Stimulated activated naive CD8-positive, alpha-beta T cell treated with anti-CD3 and anti-CD28 coated beads, Interleukin-15, Interleukin-2, amounts not matched to agents 100 ng/mL and 50 ng/mL, for 24 hours (primary cell): ENCODE data around the gene SH3PXD2A.
"Not testable (repeated sequence)": the region's sequence is repeated elsewhere in the genome, so short reads cannot be mapped to it uniquely, and the experiment has no call there.

ENCODE experiments used
- H3K27ac Mint-ChIP-seq: one replicate; pipeline ENCODE4 v1.8.0; 2021; ENCODE audit warnings: mild to moderate bottlenecking, mixed read lengths
- H3K27me3 Mint-ChIP-seq: one replicate; pipeline ENCODE4 v1.8.0; 2021; ENCODE audit warnings: mixed read lengths
- H3K36me3 Mint-ChIP-seq: one replicate; pipeline ENCODE4 v1.8.0; 2021; ENCODE audit warnings: low read depth, mixed read lengths
- H3K4me1 Mint-ChIP-seq: one replicate; pipeline ENCODE4 v1.8.0; 2021; ENCODE audit warnings: low read depth, mixed read lengths
- H3K4me3 Mint-ChIP-seq: one replicate; pipeline ENCODE4 v1.8.0; 2021; ENCODE audit warnings: mild to moderate bottlenecking, mixed read lengths
- H3K9me3 Mint-ChIP-seq: one replicate; pipeline ENCODE4 v1.8.0; 2021; ENCODE audit warnings: mixed read lengths

Gene SH3PXD2A

DNA sequence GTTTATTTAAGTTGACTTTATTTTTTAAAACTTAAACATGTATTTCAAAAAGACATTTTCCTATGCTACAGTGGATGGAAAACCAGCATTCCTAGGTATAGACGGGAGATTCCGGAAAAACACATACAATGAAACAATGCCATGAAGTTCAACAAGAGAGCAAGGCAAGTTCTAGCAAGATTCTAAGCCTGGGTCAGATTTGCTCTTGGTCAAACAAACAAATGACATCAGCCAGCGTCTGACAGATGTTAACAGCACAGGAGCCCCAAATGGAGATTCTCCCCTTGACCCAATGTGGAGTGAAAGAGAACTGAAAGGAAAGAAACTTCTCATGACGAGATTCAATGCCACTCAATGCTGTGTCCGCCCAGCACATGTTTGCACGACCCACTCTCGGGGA is 212.0 kb downstream of the SH3PXD2A start:
- H3K4me1 Mint-ChIP-seq: no peaks in the 10 kb centered on the region
- H3K27ac Mint-ChIP-seq: no peak overlapping the region
- H3K36me3 Mint-ChIP-seq: no peaks in the 10 kb centered on the region
- no peaks in the 10 kb centered on the region for H3K9me3 Mint-ChIP-seq
- no peak overlapping the region for H3K4me3 Mint-ChIP-seq
- no peaks in the 10 kb centered on the region for H3K27me3 Mint-ChIP-seq

DNA sequence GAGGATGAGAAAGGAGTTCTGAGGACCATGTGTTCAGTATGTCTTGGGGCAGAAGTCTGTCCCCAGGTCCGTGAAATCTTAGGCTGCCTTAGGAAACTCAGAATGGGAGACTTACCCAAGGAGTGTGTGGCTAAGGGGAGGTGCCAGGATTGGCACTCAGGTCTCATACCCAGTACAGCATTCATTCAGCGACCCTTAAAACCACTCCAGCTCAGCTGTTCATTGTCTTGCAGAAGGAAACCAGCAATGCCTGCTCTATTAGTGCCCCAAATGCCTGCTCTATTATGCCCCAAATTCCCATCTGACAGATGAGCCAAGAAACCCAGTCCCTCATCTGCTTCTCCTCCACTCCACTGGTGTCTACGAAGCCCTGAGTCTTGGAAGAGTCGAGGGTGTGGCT is 214.1 kb downstream of the SH3PXD2A start:
- H3K36me3 Mint-ChIP-seq: no peaks in the 10 kb centered on the region
- H3K4me3 Mint-ChIP-seq: no peak overlapping the region
- H3K27me3 Mint-ChIP-seq: no peaks in the 10 kb centered on the region
- no peak overlapping the region for H3K27ac Mint-ChIP-seq
- no peaks in the 10 kb centered on the region for H3K4me1 Mint-ChIP-seq
- no peaks in the 10 kb centered on the region for H3K9me3 Mint-ChIP-seq

DNA sequence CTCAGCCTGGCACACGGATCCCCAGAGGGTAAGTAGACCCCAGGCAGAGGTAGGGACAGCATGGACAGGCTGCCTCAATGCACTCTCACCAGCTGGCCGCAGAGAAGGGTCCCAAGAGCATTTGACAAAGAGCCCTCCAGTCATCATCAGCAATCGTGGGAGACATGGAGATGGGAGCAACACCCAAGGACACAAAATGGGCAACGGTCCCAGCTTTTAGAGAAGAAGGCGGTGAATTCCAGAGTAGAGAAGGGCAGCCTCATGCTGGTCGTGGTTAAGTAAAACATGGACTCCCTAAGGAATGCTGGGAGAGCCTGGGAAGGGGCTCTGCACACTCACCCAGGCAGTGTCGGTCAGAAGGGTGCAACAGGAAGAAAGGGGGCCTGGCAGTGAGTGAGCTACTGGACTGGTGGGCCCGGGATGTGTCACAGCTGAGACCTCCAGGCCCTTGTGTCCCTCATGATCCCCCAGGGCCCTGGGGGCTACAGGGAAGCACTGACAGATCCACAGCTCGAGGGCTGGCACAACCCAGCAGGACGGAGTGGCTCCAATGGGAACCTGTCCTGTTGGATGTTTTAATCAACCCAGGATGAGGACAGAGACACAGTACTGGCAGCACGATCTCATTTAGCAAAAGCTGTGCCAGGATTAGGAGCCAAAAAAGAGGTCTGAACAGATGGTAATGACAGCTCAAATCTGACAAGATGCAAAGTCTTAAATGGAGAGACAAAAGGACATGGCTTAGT is 214.8 kb downstream of the SH3PXD2A start:
- Mint-ChIP-seq H3K36me3 (no peaks in the 10 kb centered on the region), H3K4me3 (no peak overlapping the region), H3K27ac (no peak overlapping the region), H3K4me1 (no peaks in the 10 kb centered on the region), H3K27me3 (no peaks in the 10 kb centered on the region), H3K9me3 (no peaks in the 10 kb centered on the region)

DNA sequence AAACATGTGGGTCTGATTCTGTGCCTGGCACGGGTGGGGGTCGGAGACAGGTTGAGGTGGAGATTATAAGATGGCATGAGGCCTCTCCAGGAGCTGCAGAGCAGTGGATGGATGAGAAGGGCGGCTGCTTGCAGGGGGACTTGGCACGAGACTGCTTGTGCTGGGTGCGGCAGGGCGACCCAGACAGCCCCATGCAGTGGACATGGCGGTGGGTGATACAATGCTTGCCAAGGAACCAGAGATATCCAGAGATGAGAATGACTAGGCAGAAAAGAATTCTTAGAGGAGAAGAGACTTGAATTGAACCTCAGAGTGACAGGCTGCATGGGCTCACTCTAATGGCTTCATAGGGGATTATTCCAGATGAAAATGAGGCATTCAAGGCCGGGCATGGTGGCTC is 216.4 kb downstream of the SH3PXD2A start:
- no peaks in the 10 kb centered on the region for H3K27me3 Mint-ChIP-seq
- H3K27ac Mint-ChIP-seq: no peak overlapping the region
- no peaks in the 10 kb centered on the region for H3K4me1 Mint-ChIP-seq
- H3K4me3 Mint-ChIP-seq: no peak overlapping the region
- no peaks in the 10 kb centered on the region for H3K9me3 Mint-ChIP-seq
- H3K36me3 Mint-ChIP-seq: no peaks in the 10 kb centered on the region

DNA sequence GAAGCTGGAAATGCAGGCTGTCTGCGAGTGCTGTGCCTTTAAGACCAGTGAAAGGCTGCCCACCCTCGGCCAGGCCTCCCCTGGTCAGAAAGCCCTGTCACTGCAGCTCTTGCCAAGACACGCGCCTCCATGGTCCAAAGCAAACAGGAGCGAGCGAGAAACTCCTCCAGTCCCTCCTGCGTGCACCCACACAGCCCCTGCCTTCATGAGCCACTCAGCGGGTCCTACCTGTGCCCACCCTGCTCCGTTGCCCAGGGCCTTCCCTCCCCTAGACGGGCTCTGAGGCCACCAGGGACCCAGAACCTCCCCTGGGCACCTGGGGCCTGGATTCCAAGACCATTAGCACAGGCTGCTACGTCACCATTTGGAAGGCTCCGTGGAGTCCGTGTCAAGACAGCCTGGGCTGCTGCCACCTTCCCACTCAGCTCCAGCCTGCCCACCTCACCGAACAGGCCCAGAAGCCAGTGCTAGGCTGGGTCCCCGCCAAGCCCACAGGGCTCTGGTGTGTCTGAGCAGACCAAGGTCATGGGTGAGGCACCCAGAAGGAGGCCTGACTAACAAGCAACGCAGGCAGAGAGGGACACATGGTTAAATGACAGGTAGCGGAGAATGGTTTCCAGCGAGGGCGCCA is 217.3 kb downstream of the SH3PXD2A start:
- Mint-ChIP-seq H3K27ac (no peak overlapping the region), H3K4me3 (no peak overlapping the region), H3K27me3 (no peaks in the 10 kb centered on the region), H3K36me3 (no peaks in the 10 kb centered on the region), H3K4me1 (no peaks in the 10 kb centered on the region), H3K9me3 (no peaks in the 10 kb centered on the region)

DNA sequence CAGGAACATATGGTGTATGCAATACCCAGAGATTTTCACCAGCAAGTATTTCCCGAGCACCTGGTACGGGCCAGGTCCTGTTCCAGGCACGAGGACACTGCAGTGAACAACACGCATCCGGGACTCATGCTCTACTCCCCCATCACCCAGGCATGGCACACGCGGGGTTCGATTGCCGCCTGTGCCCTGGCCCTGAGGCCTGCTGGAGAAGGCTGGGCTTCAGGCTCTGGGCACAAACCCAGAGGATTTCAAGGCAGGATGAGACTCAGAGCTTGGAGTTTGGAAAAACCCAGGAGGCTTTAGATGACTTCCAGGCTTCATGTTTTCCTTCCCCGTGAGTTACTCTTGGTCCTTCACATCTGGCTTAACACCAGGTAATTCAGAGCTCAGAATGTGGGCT is 218.4 kb downstream of the SH3PXD2A start:
- no peaks in the 10 kb centered on the region for H3K9me3 Mint-ChIP-seq
- H3K36me3 Mint-ChIP-seq: no peaks in the 10 kb centered on the region
- no peaks in the 10 kb centered on the region for H3K4me1 Mint-ChIP-seq
- H3K27me3 Mint-ChIP-seq: no peaks in the 10 kb centered on the region
- H3K27ac Mint-ChIP-seq: no peak overlapping the region
- no peak overlapping the region for H3K4me3 Mint-ChIP-seq

DNA sequence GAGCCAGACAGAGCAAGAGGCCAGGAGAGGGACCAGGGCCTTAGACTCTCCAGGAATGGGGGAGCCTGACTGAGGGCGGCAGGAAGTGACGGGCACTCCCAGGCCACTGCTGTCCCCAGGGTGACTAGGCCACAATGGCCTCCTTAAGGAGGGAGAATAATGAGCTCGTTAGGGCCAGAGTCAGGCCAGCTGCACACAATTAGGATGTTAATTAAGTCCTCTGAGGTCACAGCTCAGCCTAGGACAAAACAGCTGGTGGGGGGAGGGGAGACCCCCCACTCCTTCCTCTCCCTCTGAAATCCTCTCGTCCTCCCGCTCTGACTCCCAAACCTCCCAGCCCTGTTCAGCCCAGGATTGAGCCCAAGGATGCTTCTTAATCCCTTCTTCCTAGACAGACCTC is 218.9 kb downstream of the SH3PXD2A start:
- Mint-ChIP-seq H3K27me3 (no peaks in the 10 kb centered on the region), H3K36me3 (no peaks in the 10 kb centered on the region), H3K27ac (no peak overlapping the region), H3K4me3 (no peak overlapping the region), H3K9me3 (no peaks in the 10 kb centered on the region), H3K4me1 (no peaks in the 10 kb centered on the region)

DNA sequence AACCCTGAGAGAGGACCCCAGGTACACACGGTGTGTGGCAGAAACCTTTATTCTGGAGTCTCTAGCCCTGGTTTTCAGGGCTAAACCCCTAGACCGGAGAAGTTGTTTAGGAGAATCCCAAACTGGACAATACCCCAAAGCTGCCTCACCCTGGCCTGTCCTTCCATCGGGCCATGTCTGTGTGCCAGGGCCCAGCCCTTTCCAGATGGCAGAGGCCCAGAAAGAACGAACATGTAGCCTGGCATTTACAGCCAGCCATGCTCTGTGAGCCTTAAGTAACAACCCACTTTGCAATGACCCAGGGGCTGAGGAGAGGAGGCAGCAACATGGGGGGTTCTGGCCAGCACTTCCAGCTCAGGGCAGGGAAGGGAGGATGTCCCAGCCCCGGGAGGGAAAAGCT is 219.8 kb downstream of the SH3PXD2A start:
- H3K4me1 Mint-ChIP-seq: no peaks in the 10 kb centered on the region
- H3K27ac Mint-ChIP-seq: no peak overlapping the region
- H3K27me3 Mint-ChIP-seq: no peaks in the 10 kb centered on the region
- no peak overlapping the region for H3K4me3 Mint-ChIP-seq
- no peaks in the 10 kb centered on the region for H3K9me3 Mint-ChIP-seq
- H3K36me3 Mint-ChIP-seq: no peaks in the 10 kb centered on the region

DNA sequence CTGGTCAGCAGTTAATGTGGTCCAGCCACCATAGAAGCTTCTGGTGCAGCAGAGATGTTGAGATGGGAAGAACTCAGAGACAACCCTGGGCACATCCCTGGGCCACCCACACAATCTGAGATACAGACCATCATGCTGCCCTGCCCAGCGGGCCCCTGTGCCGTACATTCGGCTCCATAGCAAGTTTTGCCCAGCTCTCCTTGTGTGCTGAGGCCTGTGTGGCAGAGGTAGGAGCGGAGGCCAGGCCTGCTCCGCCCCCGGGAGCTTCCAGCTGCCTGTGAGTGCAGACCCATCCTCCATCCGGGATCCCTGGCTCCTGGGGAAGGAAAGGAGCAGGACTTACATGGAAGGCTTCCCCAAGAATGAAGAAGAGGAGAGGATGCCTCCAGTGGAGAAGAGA is 221.5 kb downstream of the SH3PXD2A start:
- H3K27ac Mint-ChIP-seq: no peak overlapping the region
- no peaks in the 10 kb centered on the region for H3K9me3 Mint-ChIP-seq
- no peaks in the 10 kb centered on the region for H3K36me3 Mint-ChIP-seq
- H3K27me3 Mint-ChIP-seq: no peaks in the 10 kb centered on the region
- H3K4me3 Mint-ChIP-seq: no peak overlapping the region
- H3K4me1 Mint-ChIP-seq: no peaks in the 10 kb centered on the region

DNA sequence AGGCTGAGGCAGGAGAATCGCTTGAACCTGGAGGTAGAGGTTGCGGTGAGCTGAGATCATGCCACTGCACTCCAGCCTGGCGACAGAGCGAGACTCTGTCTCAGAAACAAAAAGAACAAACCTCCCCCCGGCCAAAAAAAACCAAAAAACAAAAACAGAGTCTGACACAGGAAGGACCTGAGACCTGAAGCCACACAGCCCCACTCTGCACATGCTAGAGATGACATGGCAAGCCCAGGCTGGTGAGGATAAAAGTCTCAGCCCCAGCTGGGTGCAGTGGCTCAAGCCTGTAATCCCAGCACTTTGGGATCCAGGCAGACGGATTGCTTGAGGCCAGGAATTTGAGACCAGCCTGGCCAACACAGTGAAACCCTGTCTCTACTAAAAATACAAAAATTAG is 222.5 kb downstream of the SH3PXD2A start:
- H3K9me3 Mint-ChIP-seq, H3K36me3 Mint-ChIP-seq, H3K4me1 Mint-ChIP-seq, H3K4me3 Mint-ChIP-seq, H3K27me3 Mint-ChIP-seq, H3K27ac Mint-ChIP-seq: not testable (repeated sequence)

DNA sequence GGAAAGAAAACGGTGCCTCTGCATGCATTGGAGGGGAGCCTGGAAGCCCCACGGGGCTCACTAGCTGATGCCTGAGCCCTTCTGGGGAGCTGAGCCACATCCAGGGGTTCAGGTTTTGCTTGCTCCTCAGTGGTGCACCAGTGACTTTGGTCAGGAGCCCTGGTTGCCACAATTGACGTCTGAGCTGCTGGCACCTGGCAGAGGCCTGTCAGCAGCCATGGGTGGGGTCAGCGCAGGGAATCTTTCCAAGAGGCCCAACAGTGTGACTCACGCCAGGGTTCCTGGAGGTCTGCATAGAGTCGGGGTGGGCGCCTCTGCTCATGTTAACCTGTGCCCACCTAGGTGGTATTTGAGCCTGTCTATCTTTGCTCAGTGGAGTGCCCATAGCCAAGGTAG is 223.1 kb downstream of the SH3PXD2A start:
- no peaks in the 10 kb centered on the region for H3K27me3 Mint-ChIP-seq
- H3K9me3 Mint-ChIP-seq: no peaks in the 10 kb centered on the region
- no peaks in the 10 kb centered on the region for H3K36me3 Mint-ChIP-seq
- H3K27ac Mint-ChIP-seq: no peak overlapping the region
- no peak overlapping the region for H3K4me3 Mint-ChIP-seq
- no peaks in the 10 kb centered on the region for H3K4me1 Mint-ChIP-seq

DNA sequence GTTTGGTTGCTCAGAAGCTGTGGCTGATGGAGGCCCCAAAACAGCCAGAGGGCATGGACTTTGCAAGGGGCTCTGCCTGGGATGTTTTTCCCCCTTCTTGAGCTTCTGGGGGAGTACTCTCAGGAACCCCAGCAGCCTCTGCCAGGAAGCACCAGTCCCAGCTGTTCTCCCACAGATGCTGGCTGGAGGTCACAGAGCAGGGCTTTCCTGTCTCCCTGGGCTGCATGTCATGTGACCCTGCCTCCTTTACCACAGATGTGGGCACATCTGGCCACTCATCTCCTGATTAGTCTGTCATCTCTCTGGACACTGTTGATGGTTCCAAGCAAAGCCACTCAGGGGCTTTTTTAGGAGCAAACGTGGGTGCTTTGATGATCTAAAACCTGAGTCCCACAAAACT is 225.2 kb downstream of the SH3PXD2A start:
- Mint-ChIP-seq H3K27ac (no peak overlapping the region), H3K27me3 (no peaks in the 10 kb centered on the region), H3K4me1 (no peaks in the 10 kb centered on the region), H3K9me3 (no peaks in the 10 kb centered on the region), H3K36me3 (no peaks in the 10 kb centered on the region), H3K4me3 (no peak overlapping the region)

DNA sequence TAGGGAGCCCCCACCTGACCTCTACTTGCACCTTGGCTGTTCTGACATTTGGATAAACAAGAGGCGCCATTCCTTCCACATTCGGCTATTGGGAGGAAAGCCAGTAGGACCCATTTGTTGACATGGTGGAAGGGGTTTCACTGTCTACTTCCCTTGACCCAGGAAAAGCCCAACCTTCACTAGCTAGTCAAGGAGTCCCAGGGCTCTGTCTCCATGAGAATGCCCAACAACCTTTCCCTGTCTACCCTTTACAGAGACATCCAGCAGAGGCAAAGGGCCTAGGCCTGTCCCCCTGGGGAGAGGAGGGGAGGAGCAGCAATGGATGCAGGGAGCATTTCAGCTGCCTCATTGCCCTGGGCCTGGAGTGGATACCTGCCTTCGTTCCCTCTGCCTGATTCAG is 225.8 kb downstream of the SH3PXD2A start:
- Mint-ChIP-seq H3K4me1 (no peaks in the 10 kb centered on the region), H3K9me3 (no peaks in the 10 kb centered on the region), H3K36me3 (no peaks in the 10 kb centered on the region), H3K4me3 (no peak overlapping the region), H3K27me3 (no peaks in the 10 kb centered on the region), H3K27ac (no peak overlapping the region)

DNA sequence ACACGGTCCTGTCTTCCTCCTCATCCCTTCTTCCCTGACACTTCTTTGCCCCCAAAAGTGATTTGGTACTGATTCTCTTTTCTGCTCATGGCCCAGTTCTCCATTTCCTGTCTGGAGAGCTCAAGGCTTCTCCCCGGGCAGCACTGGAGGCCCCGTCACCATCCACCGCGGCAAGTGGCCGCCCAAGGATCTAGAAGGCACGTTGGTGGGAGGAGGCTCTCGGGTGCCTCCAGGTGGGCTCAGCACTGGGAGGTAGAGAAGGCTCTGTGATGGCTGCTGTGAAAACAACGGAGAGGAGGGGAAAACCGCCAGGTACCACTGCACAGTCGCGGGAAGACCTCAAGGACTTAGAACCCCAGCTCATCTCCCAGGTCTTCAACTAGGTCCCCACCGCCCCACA is 227.5 kb downstream of the SH3PXD2A start:
- no peaks in the 10 kb centered on the region for H3K9me3 Mint-ChIP-seq

DNA sequence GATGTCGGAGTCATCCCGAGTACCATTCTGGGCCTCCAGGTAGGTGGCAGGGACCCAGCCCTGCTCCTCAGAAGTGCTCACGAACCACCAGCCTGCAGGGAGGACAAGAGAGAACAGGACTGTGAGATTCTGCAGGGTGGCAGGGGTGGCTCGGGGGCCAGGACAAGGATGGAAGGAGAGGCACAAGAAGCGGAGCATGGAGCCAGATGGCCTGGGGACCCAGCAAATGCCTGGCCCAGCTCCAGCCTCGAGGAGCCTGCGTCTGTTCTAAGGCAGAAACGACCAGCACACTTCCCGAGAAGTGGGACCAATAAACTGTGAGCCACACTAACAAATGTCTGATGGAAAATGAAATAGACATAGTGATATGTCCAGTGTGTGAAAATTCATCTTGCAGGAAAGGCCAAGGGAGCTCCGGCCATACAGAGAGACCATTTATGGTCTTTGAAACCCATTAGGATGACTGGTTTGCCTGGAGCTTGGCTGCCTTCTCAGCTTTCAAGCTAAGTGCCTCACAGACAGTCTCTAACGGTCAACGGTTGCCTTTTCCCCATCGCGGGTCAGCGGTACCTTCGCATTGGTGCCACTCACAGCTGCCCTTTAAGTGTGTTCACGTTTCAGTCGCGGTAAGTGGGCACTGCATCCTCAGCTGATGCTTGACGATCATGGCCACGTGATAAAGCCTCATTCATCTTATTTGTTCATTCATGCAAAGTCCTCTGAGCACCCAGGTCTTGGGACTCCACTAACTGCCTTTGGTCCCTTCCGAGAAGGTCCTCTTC is 228.1 kb downstream of the SH3PXD2A start:
- Mint-ChIP-seq H3K36me3 (no peaks in the 10 kb centered on the region), H3K27ac (no peak overlapping the region)

More for the DNA sequence above, 227.5 kb downstream of the SH3PXD2A start:
- H3K27me3 Mint-ChIP-seq: no peaks in the 10 kb centered on the region
- no peak overlapping the region for H3K27ac Mint-ChIP-seq
- H3K36me3 Mint-ChIP-seq: no peaks in the 10 kb centered on the region
- no peaks in the 10 kb centered on the region for H3K4me1 Mint-ChIP-seq
- H3K4me3 Mint-ChIP-seq: no peak overlapping the region

More for the DNA sequence above, 228.1 kb downstream of the SH3PXD2A start:
- no peaks in the 10 kb centered on the region for H3K27me3 Mint-ChIP-seq
- no peaks in the 10 kb centered on the region for H3K9me3 Mint-ChIP-seq
- no peaks in the 10 kb centered on the region for H3K4me1 Mint-ChIP-seq
- H3K4me3 Mint-ChIP-seq: no peak overlapping the region
